ENCODE measurements around the gene SPTLC1. TPM values are rescaled to one million over a fixed set of nuclear protein-coding genes. Genes with fewer than 3 reads are reported as not detected.

The SPTLC1 gene
- total and polyA plus RNA-seq, 2 of the 13 experiments (the other 11 are each of a cell fraction or from before 2014, with no cell fraction given), result 56.2 to 72.5 TPM

DNA sequence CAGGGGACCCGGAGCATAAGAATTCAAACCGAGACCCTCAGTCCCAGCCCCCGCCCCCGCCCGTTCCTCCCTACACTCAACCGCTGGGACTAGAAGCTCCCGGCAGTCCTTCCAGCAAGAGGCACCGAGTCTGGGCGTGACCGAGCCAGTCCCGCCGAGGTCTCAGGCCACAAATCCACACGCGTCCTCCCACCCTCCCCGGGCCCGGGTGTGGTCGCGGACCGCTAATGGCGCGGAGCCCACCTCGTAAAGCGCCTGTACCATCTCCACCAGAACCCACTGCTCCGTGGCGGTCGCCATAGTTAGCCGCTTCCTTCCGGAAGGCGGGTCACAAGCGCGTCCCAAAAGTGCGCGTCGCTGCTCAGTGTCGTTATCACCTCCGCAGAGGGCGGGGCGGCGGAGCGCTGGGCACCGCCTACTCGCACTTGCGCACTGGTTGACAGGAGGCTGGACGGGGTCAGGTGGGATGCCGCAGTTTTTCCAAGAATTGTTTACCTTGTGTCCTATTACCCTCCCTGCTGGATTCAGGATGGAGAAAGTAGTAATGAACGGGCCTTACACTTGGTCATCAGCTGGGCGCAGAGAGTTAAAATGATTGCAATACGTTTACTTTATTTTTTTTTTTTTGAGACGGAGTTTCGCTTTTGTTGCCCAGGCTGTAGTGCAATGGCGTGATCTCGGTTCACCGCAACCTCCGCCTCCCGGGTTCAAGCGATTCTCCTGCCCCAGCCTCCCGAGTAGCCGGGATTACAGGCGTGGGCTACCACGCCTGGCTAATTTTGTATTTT lies at the start of gene SPTLC1 (continued):
- TF ChIP-seq, protein P1, sequence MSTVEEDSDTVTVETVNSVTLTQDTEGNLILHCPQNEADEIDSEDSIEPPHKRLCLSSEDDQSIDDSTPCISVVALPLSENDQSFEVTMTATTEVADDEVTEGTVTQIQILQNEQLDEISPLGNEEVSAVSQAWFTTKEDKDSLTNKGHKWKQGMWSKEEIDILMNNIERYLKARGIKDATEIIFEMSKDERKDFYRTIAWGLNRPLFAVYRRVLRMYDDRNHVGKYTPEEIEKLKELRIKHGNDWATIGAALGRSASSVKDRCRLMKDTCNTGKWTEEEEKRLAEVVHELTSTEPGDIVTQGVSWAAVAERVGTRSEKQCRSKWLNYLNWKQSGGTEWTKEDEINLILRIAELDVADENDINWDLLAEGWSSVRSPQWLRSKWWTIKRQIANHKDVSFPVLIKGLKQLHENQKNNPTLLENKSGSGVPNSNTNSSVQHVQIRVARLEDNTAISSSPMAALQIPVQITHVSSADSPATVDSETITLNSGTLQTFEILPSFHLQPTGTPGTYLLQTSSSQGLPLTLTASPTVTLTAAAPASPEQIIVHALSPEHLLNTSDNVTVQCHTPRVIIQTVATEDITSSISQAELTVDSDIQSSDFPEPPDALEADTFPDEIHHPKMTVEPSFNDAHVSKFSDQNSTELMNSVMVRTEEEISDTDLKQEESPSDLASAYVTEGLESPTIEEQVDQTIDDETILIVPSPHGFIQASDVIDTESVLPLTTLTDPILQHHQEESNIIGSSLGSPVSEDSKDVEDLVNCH (CRISPR knock-in tag; IDR thresholded peaks at IDR 0.05), result no peak
- TF ChIP-seq ZIK1 (CRISPR knock-in tag; IDR thresholded peaks at IDR 0.05; ENCODE audit: borderline replicate concordance, low read depth) (no peak; the same call in 1 of the 2 replicates), HNRNPH1 (optimal IDR thresholded peaks at IDR 0.05; ENCODE audit: low read depth, low read length) (no peak), ZNF652 (CRISPR knock-in tag; IDR thresholded peaks at IDR 0.05; ENCODE audit: borderline replicate concordance, low read depth) (no peak), ATF7-NPFF (CRISPR knock-in tag; IDR thresholded peaks at IDR 0.05; ENCODE audit: low read depth) (no peak), FOXK2 (IDR thresholded peaks at IDR 0.05) (peak; percentile 23; the same call in 1 of the 2 replicates), SRY (CRISPR knock-in tag; IDR thresholded peaks at IDR 0.05) (0 out of 2 replicates have a peak, but pooled peaks have one; percentile 34), FUBP1 (CRISPR knock-in tag; IDR thresholded peaks at IDR 0.05; ENCODE audit: borderline replicate concordance) (no peak), RBM39 (IDR thresholded peaks at IDR 0.05; ENCODE audit: low read depth, low read length, poor library complexity, severe bottlenecking) (peak; percentile 54), MIXL1 (CRISPR knock-in tag; IDR thresholded peaks at IDR 0.05) (peak; percentile 40; the same call in 1 of the 2 replicates), ZNF619 (CRISPR knock-in tag; IDR thresholded peaks at IDR 0.05) (no peak), KAT8 (CRISPR knock-in tag; IDR thresholded peaks at IDR 0.05) (peak; percentile 98), HCFC1 (IDR thresholded peaks at IDR 0.05; ENCODE audit: low read depth, low read length) (peak; percentile 82), ZNF136 (CRISPR knock-in tag; IDR thresholded peaks at IDR 0.05; ENCODE audit: low read depth) (no peak)
- TF ChIP-seq, protein P2, sequence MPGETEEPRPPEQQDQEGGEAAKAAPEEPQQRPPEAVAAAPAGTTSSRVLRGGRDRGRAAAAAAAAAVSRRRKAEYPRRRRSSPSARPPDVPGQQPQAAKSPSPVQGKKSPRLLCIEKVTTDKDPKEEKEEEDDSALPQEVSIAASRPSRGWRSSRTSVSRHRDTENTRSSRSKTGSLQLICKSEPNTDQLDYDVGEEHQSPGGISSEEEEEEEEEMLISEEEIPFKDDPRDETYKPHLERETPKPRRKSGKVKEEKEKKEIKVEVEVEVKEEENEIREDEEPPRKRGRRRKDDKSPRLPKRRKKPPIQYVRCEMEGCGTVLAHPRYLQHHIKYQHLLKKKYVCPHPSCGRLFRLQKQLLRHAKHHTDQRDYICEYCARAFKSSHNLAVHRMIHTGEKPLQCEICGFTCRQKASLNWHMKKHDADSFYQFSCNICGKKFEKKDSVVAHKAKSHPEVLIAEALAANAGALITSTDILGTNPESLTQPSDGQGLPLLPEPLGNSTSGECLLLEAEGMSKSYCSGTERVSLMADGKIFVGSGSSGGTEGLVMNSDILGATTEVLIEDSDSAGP (CRISPR knock-in tag; IDR thresholded peaks at IDR 0.05; ENCODE audit: borderline replicate concordance), result peak; percentile 89
- TF ChIP-seq, protein P3, sequence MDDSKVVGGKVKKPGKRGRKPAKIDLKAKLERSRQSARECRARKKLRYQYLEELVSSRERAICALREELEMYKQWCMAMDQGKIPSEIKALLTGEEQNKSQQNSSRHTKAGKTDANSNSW (CRISPR knock-in tag; IDR thresholded peaks at IDR 0.05; ENCODE audit: borderline replicate concordance), result no peak
- TF ChIP-seq, protein P4, sequence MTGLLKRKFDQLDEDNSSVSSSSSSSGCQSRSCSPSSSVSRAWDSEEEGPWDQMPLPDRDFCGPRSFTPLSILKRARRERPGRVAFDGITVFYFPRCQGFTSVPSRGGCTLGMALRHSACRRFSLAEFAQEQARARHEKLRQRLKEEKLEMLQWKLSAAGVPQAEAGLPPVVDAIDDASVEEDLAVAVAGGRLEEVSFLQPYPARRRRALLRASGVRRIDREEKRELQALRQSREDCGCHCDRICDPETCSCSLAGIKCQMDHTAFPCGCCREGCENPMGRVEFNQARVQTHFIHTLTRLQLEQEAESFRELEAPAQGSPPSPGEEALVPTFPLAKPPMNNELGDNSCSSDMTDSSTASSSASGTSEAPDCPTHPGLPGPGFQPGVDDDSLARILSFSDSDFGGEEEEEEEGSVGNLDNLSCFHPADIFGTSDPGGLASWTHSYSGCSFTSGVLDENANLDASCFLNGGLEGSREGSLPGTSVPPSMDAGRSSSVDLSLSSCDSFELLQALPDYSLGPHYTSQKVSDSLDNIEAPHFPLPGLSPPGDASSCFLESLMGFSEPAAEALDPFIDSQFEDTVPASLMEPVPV (CRISPR knock-in tag; IDR thresholded peaks at IDR 0.05), result peak; percentile 68; the same call in 1 of the 2 replicates
- TF ChIP-seq, protein P5, sequence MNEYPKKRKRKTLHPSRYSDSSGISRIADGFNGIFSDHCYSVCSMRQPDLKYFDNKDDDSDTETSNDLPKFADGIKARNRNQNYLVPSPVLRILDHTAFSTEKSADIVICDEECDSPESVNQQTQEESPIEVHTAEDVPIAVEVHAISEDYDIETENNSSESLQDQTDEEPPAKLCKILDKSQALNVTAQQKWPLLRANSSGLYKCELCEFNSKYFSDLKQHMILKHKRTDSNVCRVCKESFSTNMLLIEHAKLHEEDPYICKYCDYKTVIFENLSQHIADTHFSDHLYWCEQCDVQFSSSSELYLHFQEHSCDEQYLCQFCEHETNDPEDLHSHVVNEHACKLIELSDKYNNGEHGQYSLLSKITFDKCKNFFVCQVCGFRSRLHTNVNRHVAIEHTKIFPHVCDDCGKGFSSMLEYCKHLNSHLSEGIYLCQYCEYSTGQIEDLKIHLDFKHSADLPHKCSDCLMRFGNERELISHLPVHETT (CRISPR knock-in tag; conservative IDR thresholded peaks at IDR 0.05), result peak; percentile 66; the same call in 1 of the 2 replicates
